ENCODE measurements around the gene PLSCR1.
"Not testable (repeated sequence)": the region's sequence is repeated elsewhere in the genome, so short reads cannot be mapped to it uniquely, and the experiment has no call there.

Gene PLSCR1

GRCh38 chr3:146485297-146485696 lies 59.1 kb downstream of the PLSCR1 start:
- ATAC-seq = no peak
- TF ChIP-seq GLIS3 (CRISPR knock-in tag; IDR thresholded peaks at IDR 0.05) = no peak
- TF ChIP-seq ZNF565 (CRISPR knock-in tag; conservative IDR thresholded peaks at IDR 0.05; ENCODE audit: low read depth) = no peak
- TF ChIP-seq ZFP30 (CRISPR knock-in tag; IDR thresholded peaks at IDR 0.05) = no peak
- TF ChIP-seq ISL1 (CRISPR knock-in tag; IDR thresholded peaks at IDR 0.05) = no peak
- TF ChIP-seq CSDC2 (CRISPR knock-in tag; IDR thresholded peaks at IDR 0.05) = no peak
- no peak for TF ChIP-seq CREB5 (CRISPR knock-in tag; IDR thresholded peaks at IDR 0.05; ENCODE audit: low read depth)
- TF ChIP-seq, protein P1, sequence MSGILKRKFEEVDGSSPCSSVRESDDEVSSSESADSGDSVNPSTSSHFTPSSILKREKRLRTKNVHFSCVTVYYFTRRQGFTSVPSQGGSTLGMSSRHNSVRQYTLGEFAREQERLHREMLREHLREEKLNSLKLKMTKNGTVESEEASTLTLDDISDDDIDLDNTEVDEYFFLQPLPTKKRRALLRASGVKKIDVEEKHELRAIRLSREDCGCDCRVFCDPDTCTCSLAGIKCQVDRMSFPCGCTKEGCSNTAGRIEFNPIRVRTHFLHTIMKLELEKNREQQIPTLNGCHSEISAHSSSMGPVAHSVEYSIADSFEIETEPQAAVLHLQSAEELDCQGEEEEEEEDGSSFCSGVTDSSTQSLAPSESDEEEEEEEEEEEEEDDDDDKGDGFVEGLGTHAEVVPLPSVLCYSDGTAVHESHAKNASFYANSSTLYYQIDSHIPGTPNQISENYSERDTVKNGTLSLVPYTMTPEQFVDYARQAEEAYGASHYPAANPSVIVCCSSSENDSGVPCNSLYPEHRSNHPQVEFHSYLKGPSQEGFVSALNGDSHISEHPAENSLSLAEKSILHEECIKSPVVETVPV (CRISPR knock-in tag; IDR thresholded peaks at IDR 0.05) = no peak
- no peak for TF ChIP-seq SNAI2 (CRISPR knock-in tag; IDR thresholded peaks at IDR 0.05)
- no peak for TF ChIP-seq ESRRG (CRISPR knock-in tag; IDR thresholded peaks at IDR 0.05)
- TF ChIP-seq ARNTL (CRISPR knock-in tag; IDR thresholded peaks at IDR 0.05; ENCODE audit: borderline replicate concordance, low read depth) = no peak
- no peak for TF ChIP-seq TCF4 (CRISPR knock-in tag; IDR thresholded peaks at IDR 0.05; ENCODE audit: borderline replicate concordance)
- no peak for TF ChIP-seq ZFP3 (CRISPR knock-in tag; IDR thresholded peaks at IDR 0.05)

DNA sequence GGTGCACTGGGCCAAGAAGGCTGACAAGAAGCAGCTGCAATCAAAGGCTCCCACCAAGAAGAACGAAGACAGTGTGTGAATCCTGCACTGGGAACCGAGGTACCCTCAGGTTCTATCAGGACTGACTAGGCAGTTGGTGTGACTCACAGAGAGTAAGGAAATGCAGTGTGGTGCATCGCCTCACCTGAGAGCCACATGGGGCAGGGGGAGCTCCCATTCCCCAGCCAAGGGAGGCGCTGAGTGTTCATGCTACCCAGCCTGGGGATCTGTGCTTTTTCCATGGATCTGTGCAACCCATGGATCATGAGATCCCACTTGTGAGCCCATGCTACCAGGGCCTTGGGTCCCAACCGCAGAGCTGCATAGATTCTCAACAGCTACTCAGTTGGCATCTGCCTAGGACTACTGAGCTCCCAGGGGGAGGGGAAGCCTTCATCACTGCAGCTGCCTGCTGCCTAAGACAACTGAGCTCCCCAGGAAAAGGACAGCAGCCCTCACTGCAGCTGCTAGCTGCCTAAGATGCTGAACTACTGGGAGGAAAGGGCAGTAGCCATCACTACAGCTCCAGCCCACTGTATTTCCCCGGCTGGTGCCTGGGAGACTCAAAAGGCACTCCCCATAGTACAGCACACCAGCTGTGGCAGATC lies 68.2 kb downstream of the PLSCR1 start:
- ATAC-seq = no peak
- TF ChIP-seq SNAI2 (CRISPR knock-in tag; IDR thresholded peaks at IDR 0.05) = no peak
- TF ChIP-seq ZNF565 (CRISPR knock-in tag; conservative IDR thresholded peaks at IDR 0.05; ENCODE audit: low read depth) = no peak
- TF ChIP-seq OSR1 (CRISPR knock-in tag; IDR thresholded peaks at IDR 0.05) = no peak
- no peak for TF ChIP-seq TOX (CRISPR knock-in tag; IDR thresholded peaks at IDR 0.05; ENCODE audit: borderline replicate concordance)
- TF ChIP-seq ESRRG (CRISPR knock-in tag; IDR thresholded peaks at IDR 0.05) = no peak
- no peak for TF ChIP-seq ZFP3 (CRISPR knock-in tag; IDR thresholded peaks at IDR 0.05)
- no peak for TF ChIP-seq ARNTL (CRISPR knock-in tag; IDR thresholded peaks at IDR 0.05; ENCODE audit: borderline replicate concordance, low read depth)
- TF ChIP-seq CREB5 (CRISPR knock-in tag; IDR thresholded peaks at IDR 0.05; ENCODE audit: low read depth) = no peak
- TF ChIP-seq, protein P2, sequence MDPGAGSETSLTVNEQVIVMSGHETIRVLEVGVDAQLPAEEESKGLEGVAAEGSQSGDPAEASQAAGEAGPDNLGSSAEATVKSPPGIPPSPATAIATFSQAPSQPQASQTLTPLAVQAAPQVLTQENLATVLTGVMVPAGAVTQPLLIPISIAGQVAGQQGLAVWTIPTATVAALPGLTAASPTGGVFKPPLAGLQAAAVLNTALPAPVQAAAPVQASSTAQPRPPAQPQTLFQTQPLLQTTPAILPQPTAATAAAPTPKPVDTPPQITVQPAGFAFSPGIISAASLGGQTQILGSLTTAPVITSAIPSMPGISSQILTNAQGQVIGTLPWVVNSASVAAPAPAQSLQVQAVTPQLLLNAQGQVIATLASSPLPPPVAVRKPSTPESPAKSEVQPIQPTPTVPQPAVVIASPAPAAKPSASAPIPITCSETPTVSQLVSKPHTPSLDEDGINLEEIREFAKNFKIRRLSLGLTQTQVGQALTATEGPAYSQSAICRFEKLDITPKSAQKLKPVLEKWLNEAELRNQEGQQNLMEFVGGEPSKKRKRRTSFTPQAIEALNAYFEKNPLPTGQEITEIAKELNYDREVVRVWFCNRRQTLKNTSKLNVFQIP (CRISPR knock-in tag; IDR thresholded peaks at IDR 0.05; ENCODE audit: borderline replicate concordance, low read depth) = no peak
- TF ChIP-seq ZC3H10 (CRISPR knock-in tag; IDR thresholded peaks at IDR 0.05) = no peak
- no peak for TF ChIP-seq GLIS3 (CRISPR knock-in tag; IDR thresholded peaks at IDR 0.05)
- TF ChIP-seq, protein P3, sequence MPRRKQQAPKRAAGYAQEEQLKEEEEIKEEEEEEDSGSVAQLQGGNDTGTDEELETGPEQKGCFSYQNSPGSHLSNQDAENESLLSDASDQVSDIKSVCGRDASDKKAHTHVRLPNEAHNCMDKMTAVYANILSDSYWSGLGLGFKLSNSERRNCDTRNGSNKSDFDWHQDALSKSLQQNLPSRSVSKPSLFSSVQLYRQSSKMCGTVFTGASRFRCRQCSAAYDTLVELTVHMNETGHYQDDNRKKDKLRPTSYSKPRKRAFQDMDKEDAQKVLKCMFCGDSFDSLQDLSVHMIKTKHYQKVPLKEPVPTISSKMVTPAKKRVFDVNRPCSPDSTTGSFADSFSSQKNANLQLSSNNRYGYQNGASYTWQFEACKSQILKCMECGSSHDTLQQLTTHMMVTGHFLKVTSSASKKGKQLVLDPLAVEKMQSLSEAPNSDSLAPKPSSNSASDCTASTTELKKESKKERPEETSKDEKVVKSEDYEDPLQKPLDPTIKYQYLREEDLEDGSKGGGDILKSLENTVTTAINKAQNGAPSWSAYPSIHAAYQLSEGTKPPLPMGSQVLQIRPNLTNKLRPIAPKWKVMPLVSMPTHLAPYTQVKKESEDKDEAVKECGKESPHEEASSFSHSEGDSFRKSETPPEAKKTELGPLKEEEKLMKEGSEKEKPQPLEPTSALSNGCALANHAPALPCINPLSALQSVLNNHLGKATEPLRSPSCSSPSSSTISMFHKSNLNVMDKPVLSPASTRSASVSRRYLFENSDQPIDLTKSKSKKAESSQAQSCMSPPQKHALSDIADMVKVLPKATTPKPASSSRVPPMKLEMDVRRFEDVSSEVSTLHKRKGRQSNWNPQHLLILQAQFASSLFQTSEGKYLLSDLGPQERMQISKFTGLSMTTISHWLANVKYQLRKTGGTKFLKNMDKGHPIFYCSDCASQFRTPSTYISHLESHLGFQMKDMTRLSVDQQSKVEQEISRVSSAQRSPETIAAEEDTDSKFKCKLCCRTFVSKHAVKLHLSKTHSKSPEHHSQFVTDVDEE (CRISPR knock-in tag; IDR thresholded peaks at IDR 0.05) = no peak
- TF ChIP-seq, protein P4, sequence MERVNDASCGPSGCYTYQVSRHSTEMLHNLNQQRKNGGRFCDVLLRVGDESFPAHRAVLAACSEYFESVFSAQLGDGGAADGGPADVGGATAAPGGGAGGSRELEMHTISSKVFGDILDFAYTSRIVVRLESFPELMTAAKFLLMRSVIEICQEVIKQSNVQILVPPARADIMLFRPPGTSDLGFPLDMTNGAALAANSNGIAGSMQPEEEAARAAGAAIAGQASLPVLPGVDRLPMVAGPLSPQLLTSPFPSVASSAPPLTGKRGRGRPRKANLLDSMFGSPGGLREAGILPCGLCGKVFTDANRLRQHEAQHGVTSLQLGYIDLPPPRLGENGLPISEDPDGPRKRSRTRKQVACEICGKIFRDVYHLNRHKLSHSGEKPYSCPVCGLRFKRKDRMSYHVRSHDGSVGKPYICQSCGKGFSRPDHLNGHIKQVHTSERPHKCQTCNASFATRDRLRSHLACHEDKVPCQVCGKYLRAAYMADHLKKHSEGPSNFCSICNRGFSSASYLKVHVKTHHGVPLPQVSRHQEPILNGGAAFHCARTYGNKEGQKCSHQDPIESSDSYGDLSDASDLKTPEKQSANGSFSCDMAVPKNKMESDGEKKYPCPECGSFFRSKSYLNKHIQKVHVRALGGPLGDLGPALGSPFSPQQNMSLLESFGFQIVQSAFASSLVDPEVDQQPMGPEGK (CRISPR knock-in tag; IDR thresholded peaks at IDR 0.05; ENCODE audit: borderline replicate concordance) = no peak
- no peak for TF ChIP-seq CSDC2 (CRISPR knock-in tag; IDR thresholded peaks at IDR 0.05)
- TF ChIP-seq PPARA (CRISPR knock-in tag; IDR thresholded peaks at IDR 0.05; ENCODE audit: borderline replicate concordance) = no peak
- TF ChIP-seq, protein P1 (CRISPR knock-in tag; IDR thresholded peaks at IDR 0.05) = no peak
- no peak for TF ChIP-seq ZNF70 (CRISPR knock-in tag; IDR thresholded peaks at IDR 0.05)
- no peak for TF ChIP-seq ISL1 (CRISPR knock-in tag; IDR thresholded peaks at IDR 0.05)

GRCh38 chr3:146474976-146475375 lies 69.4 kb downstream of the PLSCR1 start:
- not testable (repeated sequence) for ATAC-seq
